NCI-H748 (cell line): ENCODE results near the gene ATP11B.

ENCODE experiments used
- DNase-seq: peaks from one replicate; lab custom pipeline; 2025; ENCODE audit not compliant: unreplicated experiment; lab: John Stamatoyannopoulos, UW

ATP11B gene

GRCh38 chr3:182908471-182908870, 115.2 kb downstream of the ATP11B start:
- DNase-seq = no peak

- no peak for DNase-seq
Measured at GRCh38 chr3:182909318-182910040, 116.2 kb downstream of the ATP11B start.

- no peak for DNase-seq
Measured at GRCh38 chr3:182910936-182911781, 117.9 kb downstream of the ATP11B start.

GRCh38 chr3:182911782-182912111, 118.4 kb downstream of the ATP11B start:
- no peak for DNase-seq

GRCh38 chr3:182912474-182912873, 119.2 kb downstream of the ATP11B start:
- DNase-seq = no peak

GRCh38 chr3:182913889-182914288, 120.6 kb downstream of the ATP11B start:
- DNase-seq = no peak

- DNase-seq = no peak
Measured at GRCh38 chr3:182914341-182914740, 121.0 kb downstream of the ATP11B start.

GRCh38 chr3:182917134-182917533, 123.8 kb downstream of the ATP11B start:
- no peak for DNase-seq

- no peak for DNase-seq
Measured at GRCh38 chr3:182919866-182920357, 126.6 kb downstream of the ATP11B start.

- no peak for DNase-seq
Measured at GRCh38 chr3:182920515-182921084, 127.3 kb downstream of the ATP11B start.

GRCh38 chr3:182921665-182922355, 128.5 kb downstream of the ATP11B start:
- no peak for DNase-seq

- DNase-seq = no peak
Measured at GRCh38 chr3:182925330-182925943, 132.1 kb downstream of the ATP11B start.

GRCh38 chr3:182925944-182926337, 132.6 kb downstream of the ATP11B start:
- DNase-seq = no peak

GRCh38 chr3:182935803-182936202, 142.5 kb downstream of the ATP11B start:
- no peak for DNase-seq

GRCh38 chr3:182936239-182936917, 143.1 kb downstream of the ATP11B start:
- no peak for DNase-seq

- no peak for DNase-seq
Measured at GRCh38 chr3:182936918-182937285, 143.6 kb downstream of the ATP11B start.

- DNase-seq = peak; percentile 32
Measured at GRCh38 chr3:182937293-182938051, 144.2 kb downstream of the ATP11B start.

GRCh38 chr3:182940266-182940808, 147.0 kb downstream of the ATP11B start:
- no peak for DNase-seq

- no peak for DNase-seq
Measured at GRCh38 chr3:182941719-182942118, 148.4 kb downstream of the ATP11B start.
